ENCODE data around the gene RD3L. TPM values are rescaled to one million over a fixed set of nuclear protein-coding genes. Genes with fewer than 3 reads are reported as not detected.

The RD3L gene
- total and polyA plus RNA-seq, 10 of the 15 experiments (the other 5 are each of a cell fraction or from before 2014, with no cell fraction given): not detected

GRCh38 chr14:103925316-103925715 is 17.0 kb downstream of the RD3L start:
- Histone ChIP-seq H3K27ac (ENCODE audit: control insufficient read depth, insufficient read depth) (no peak overlapping the region), H3K4me2 (ENCODE audit: control insufficient read depth, insufficient read depth) (no peak overlapping the region), H3K36me3 (ENCODE audit: control insufficient read depth in 2 of 2, insufficient read depth in 2 of 2, low read length in 1 of 2) (no peaks in the 10 kb centered on the region), H2AFZ (ENCODE audit: control insufficient read depth, low read depth, low read length) (no peak overlapping the region), H3K79me2 (ENCODE audit: control insufficient read depth, insufficient read depth, low read length) (peaks cover 11% of the 10 kb centered on the region), H3K9ac (ENCODE audit: control insufficient read depth, insufficient read depth, low read length) (no peak overlapping the region), H3K9me3 (replicated peaks; ENCODE audit: control insufficient read depth, insufficient read depth, low read length) (no peaks in the 10 kb centered on the region), H4K20me1 (ENCODE audit: control insufficient read depth, insufficient read depth) (no peaks in the 10 kb centered on the region), H3K27me3 (replicated peaks in 1 of 2; ENCODE audit: control insufficient read depth in 2 of 2, insufficient read depth in 2 of 2, low read length in 1 of 2) (no peaks in the 10 kb centered on the region), H3K4me3 (no peak overlapping the region), H3K4me1 (ENCODE audit: control insufficient read depth, insufficient read depth, low read length) (no peaks in the 10 kb centered on the region)
- no peak for DNase-seq (ENCODE audit: low read depth, low spot score)
- intact Hi-C loops (cut with micrococcal nuclease; ENCODE audit: unreplicated experiment) (no loop called here), in situ Hi-C loops (cut with MboI) (no loop called here)
- no TSS peak for BruUV-seq (replicated peaks)
- CTCF ChIA-PET: interaction anchor here (1.6 kb wide), 2 partner anchors 15 to 117 kb away, joined by 4 to 8 read pairs; no protein-coding TSS in a partner anchor
- 15% methylated on average over 5 of the region's 5 CpGs for WGBS (ENCODE audit: insufficient coverage, insufficient replicate concordance, low lambda C conversion rate, missing lambda C conversion rate)
- RAD21 ChIA-PET (ENCODE audit: unreplicated experiment): interaction anchor here (1.0 kb wide), 1 partner anchor 368 kb away, joined by 3 read pairs; no protein-coding TSS in a partner anchor
- SMC1A ChIA-PET (ENCODE audit: uncharacterized antibody, unreplicated experiment): no interaction called here
- FAIRE-seq: no peak
- no peak for ATAC-seq
- POLR2A ChIA-PET: interaction anchor here (0.6 kb wide), 1 partner anchor 21 kb away, joined by 3 read pairs; no protein-coding TSS in a partner anchor
- TF ChIP-seq POLR2AphosphoS2 (IDR thresholded peaks at IDR 0.05; ENCODE audit: low read depth, low read length) (no peak), ZBTB33 (IDR thresholded peaks at IDR 0.05) (no peak), STAT3 (IDR thresholded peaks at IDR 0.05; ENCODE audit: low read depth, low read length) (no peak), SMAD5 (IDR thresholded peaks at IDR 0.05; ENCODE audit: low read depth) (no peak), ZBTB40 (IDR thresholded peaks at IDR 0.05; ENCODE audit: borderline replicate concordance) (no peak), SMARCA5 (IDR thresholded peaks at IDR 0.05) (no peak), PAX8 (IDR thresholded peaks at IDR 0.05) (no peak), BCLAF1 (IDR thresholded peaks at IDR 0.05) (no peak), FOXK2 (IDR thresholded peaks at IDR 0.05) (no peak), ZSCAN29 (IDR thresholded peaks at IDR 0.05) (no peak), MAX (IDR thresholded peaks at IDR 0.05; ENCODE audit: low read depth, low read length) (no peak), RBBP5 (conservative IDR thresholded peaks at IDR 0.05) (no peak), IRF5 (IDR thresholded peaks at IDR 0.05; ENCODE audit: borderline replicate concordance) (no peak)
